Peyer's patch (tissue), 4 donors: ENCODE data around the gene JPT2.

Experiments
- CTCF ChIP-seq, 6 experiments: fragments of 450-650 bp in 4 of 6; fragments of 200-600 bp in 2 of 6; sonication (generic) in 1 of 6; IDR thresholded peaks; one replicate each; pipeline ENCODE4 v1.5.1; 2017 to 2019; ENCODE audit warnings: antibody characterized with exemption in 6 of 6, mild to moderate bottlenecking in 3 of 6, moderate library complexity in 1 of 6
- POLR2A ChIP-seq, 2 donors: fragments of 450-650 bp; IDR thresholded peaks; one replicate each; pipeline ENCODE4 v1.5.1; 2017; ENCODE audit warnings: antibody characterized with exemption in 2 of 2, mild to moderate bottlenecking in 2 of 2, moderate library complexity in 2 of 2

DNA sequence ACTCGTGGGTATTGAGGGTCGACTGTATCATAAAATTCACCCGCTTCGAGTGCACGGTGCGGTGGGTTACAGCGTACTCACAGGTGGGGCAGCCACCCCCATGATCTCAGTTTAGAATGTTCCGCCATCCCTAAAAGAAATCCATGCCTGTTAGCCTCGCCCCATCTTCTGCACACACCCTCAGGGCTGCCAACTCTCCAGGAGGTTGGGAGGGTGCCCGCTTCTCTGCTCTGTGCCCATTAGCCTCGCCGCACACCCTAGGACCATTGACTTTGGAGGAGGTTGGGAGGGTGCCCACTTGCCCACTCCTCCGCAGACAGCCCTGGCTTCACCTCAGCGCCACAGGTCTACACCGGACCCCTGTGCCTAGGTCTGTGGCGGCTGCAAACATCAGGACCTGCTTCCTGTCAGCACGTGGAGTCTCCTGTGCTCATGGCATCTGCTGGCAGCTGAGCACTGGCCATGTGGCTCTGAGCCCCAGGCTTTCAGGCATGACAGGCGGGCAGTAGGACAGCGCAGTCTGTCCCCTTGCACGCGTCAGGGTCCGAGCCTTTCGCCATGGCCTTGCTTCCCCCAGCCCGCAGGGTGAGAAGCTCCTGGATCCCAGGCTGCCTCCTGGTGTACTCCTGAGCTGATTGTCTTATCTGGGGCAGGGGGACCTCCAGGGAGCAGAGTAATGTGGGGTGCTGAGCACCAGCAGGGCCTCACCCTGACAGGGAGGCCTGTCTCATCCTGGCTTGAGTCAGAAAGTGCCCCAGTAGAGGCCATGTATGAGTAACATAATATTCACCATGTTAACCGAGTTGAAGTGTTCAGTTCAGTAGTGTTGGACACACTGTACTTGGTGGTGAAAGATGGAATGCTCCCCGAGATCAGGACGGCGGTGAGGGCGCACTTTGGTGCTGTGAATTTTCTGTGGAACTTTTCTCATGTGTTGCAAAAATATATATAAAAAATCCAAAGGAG, 71.4 kb downstream of the JPT2 start:
- TF ChIP-seq CTCF (IDR thresholded peaks at IDR 0.05) (no peak), POLR2A (IDR thresholded peaks at IDR 0.05) (no peak)
